Measurements from ENCODE around the gene KCNK10.

DNA sequence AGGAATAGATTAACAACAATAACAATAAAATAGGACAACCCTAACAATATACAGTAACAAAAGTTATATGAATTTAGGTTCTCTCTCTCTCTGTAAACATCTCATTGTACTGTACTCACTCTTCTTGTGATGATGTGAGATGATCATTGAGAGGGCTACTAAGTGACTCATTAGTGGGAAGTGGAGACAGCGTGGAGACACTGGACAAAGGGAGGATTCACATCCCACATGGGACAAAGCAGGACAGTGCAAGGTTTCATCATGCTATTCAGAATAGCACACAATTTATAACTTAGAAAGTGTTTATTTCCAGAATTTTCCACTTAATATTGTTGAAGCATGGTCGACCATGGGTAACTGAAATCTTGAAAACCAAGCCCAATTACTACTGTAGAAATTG, 36.4 kb upstream of the KCNK10 start:
- TF ChIP-seq EZH2phosphoT487 (IDR thresholded peaks at IDR 0.05; ENCODE audit: insufficient read depth, low read depth) = no peak
- no peak for TF ChIP-seq EZH2 (IDR thresholded peaks at IDR 0.05; ENCODE audit: insufficient read depth, poor library complexity, severe bottlenecking)

Data from GM23248 (cell line).